Mammary epithelial cell (primary cell): Measurements from ENCODE around the gene ADGRV1.

Source experiments
- EZH2 ChIP-seq: IDR thresholded peaks from 2 replicates; pipeline ENCODE4 v1.6.1; 2012; ENCODE audit warnings: low read length, inconsistent platforms, borderline replicate concordance
- TF ChIP-seq, protein P1 (sequence below), 2 donors: IDR thresholded peaks in 1 of 2; conservative IDR thresholded peaks in 1 of 2; 2 replicates each; pipeline ENCODE4 v1.5.1; 2011 to 2012; ENCODE audit warnings: inconsistent platforms in 2 of 2, low read length in 2 of 2, mild to moderate bottlenecking in 2 of 2, control low read depth in 1 of 2, low read depth in 1 of 2; ENCODE audit not compliant: insufficient read depth in 1 of 2; ENCODE audit errors: extremely low read depth in 1 of 2

DNA sequence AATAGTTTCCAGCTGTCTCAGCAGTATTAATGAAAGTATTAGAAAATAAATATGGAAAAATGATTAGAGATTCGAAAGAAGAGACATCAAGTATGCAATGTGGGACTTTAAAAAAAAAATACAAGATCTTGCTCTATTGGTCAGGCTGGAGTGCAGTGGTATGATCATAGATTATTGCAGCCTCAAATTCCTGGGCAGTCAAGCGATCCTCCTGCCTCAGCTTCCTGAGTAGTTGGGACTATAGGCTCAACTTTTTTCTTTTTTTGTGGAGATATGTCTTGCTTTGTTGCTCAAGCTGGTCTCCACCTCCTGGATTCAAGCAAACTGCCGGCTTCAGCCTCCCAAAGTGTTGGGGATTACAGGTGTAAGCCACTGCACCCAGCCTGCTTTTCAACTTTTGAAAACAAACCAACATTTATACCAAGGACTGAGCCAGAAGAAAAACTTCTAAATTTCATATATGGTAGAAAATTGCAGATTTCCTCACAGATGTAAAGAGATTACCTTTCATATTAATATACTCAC, 323.1 kb downstream of the ADGRV1 start:
- TF ChIP-seq, protein P1, sequence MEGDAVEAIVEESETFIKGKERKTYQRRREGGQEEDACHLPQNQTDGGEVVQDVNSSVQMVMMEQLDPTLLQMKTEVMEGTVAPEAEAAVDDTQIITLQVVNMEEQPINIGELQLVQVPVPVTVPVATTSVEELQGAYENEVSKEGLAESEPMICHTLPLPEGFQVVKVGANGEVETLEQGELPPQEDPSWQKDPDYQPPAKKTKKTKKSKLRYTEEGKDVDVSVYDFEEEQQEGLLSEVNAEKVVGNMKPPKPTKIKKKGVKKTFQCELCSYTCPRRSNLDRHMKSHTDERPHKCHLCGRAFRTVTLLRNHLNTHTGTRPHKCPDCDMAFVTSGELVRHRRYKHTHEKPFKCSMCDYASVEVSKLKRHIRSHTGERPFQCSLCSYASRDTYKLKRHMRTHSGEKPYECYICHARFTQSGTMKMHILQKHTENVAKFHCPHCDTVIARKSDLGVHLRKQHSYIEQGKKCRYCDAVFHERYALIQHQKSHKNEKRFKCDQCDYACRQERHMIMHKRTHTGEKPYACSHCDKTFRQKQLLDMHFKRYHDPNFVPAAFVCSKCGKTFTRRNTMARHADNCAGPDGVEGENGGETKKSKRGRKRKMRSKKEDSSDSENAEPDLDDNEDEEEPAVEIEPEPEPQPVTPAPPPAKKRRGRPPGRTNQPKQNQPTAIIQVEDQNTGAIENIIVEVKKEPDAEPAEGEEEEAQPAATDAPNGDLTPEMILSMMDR (conservative IDR thresholded peaks at IDR 0.05 in 1 of 2, IDR thresholded peaks at IDR 0.05 in 1 of 2; ENCODE audit: extremely low read depth in 1 of 2, insufficient read depth in 1 of 2, low read depth in 1 of 2, low read length in 2 of 2), result no peak
- TF ChIP-seq EZH2, result no peak
